Suppressor macrophage treated with lipopolysaccharide for 1 hour (primary cell): Measurements from ENCODE around the gene HOXC13.

Experiments used
- DNase-seq, 3 donors: peaks; one replicate each; pipeline ENCODE4 v3.0.0-alpha.2; 2020 to 2022

HOXC13 gene

DNA sequence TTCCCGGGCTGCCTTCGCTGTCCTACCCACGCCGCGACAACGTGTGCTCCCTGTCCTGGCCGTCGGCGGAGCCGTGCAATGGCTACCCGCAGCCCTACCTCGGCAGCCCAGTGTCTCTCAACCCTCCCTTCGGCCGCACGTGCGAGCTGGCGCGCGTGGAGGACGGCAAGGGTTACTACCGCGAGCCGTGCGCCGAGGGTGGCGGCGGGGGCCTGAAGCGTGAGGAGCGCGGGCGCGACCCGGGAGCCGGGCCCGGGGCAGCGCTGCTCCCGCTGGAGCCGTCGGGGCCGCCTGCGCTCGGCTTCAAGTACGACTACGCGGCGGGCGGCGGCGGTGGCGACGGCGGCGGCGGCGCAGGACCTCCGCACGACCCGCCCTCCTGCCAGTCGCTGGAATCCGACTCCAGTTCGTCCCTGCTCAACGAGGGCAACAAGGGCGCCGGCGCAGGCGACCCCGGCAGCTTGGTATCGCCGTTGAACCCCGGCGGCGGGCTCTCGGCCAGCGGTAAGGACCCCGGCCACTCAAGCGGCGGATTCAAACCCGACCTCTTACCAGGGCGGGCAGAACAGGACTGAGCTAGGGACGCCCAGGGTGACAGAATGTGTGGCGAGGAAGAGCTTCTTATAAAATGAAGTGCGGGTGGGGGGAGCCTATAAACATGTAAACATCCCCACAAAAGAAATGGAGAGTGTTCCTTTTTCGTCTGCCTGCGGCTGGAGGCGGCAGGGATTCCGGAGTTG lies 16.6 kb downstream of the HOXC13 start:
- DNase-seq: no peak

- no peak for DNase-seq
Measured at GRCh38 chr12:53955776-53956250, 17.2 kb downstream of the HOXC13 start.

DNA sequence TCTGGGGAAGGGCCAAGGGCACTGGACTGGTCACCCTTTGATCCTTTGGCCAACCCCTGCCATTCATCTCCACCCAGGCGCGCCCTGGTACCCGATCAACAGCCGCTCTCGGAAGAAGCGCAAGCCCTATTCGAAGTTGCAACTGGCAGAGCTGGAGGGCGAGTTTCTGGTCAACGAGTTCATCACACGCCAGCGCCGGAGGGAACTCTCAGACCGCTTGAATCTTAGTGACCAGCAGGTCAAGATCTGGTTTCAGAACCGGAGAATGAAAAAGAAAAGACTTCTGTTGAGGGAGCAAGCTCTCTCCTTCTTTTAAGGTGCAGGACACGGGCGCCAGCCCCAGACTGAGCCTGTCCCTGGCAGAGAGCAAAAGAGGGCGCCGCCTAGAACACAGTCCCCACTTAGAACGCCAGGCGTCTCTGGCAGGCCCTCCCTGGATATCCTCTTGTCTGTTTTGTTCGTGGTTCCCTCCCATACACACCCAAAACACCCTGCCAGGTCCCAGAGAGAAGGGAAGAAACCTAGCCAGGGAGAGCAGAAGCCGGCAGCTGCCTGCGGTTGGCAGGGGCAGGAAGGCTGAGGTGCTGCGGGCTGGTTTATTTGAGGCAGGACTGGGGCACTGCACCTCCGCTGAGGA lies 17.7 kb downstream of the HOXC13 start:
- DNase-seq: no peak

DNA sequence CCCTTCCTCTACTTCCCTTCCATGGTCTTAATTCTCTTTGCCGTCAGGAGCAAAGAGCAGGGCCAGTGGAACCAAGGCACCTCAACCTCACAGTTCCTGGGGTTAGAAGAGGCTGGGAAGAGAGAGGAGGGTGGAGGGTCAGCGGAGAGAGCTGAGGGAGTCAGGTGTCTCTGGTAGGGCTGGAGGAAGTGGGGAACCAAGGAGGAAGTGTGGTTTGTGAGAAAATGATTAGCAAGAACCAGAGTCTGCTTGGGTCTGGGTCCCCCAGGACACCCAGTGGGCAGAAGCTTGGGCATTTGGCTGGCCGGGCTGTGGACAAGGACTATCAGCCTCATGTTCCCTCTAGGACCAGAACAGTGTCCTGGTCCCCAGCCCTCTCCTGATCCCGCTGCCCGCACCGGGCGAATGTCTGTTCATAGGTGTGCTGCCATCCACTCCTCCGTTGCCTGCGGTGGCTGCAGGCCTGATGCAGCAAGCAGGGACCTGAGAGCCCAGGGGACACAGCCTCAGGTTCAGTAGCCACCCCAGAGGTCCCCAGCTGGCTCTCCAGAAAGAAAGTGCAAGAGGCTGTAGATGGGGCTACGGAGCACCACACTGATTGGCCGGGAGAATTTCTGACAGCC lies 18.4 kb downstream of the HOXC13 start:
- no peak for DNase-seq

DNA sequence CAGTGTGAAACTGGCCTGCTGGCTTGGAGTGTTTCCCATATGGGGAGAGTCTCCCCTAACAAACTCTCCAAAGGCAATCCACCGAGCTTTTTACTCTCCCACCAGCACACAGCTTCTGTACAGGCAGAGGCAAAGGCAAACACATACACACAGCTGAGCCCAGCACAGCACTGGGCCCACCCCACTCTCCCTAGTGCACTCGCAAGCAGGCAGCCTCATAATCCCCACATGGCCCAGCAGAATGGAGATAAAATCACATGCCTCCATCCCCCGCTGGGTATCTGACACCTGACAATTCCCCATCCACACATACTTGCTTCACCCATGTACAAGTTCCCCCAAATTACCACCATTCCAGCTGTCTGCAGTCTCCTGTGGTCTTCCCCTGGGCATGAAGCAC lies 19.5 kb downstream of the HOXC13 start:
- DNase-seq: no peak

DNA sequence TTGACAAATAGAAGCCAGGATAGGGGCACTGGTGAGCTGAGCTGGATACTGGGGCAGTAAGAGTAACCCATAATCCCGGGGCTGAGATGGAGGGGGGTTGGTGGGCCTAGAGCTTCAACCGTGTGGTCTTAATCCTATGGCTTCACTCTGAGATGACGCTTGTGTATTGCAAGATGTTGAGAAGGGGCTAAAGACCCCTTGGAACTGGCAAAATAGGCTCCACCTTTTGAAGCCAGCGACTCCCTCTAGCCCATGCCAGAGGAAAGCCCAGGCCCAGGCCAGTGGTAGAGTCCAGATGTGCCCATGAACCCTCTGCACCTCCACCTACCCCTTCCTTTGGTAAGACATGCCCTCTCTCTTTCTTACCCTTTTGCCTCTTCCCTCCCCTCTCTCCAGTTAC lies 20.7 kb downstream of the HOXC13 start:
- DNase-seq: no peak

DNA sequence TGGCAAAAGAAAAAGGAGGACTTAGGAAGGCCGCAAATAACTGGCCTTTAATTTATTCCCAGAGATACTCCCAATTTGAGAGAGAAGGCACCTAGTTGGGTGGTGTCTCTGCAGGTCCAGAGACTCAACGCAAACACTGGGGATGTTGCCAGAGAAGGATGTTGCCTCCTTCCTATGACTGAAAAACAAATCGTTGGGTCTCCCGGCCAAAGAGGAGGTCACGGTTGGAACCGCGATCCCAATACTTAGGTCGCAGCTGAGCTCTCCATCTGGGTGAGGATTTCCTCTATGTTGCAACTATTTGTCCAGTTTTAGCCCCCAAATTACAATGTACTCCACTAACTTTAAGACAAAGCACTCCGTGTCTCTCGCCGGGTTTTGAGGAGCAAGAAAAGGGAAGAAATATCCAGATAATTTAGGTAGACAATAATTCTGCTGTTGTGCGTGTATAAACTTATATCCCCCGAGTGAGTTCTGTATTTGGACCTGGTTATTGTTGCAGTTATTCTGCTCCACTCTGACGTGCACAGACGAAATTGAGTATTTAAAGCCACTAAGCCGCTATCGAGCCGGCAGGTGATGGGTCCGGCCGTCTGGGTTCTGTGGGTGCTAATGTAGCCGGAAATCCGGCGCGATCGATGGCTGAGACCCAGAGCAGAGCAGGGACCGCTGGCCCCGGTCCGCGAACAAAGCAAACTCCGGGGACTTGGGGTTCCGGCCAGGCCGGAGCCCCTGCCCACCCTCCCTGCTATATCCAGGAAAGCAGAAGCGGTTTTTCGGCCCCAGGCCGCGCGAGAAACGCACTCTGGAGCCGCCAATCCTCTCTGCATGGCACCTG lies 21.8 kb downstream of the HOXC13 start:
- no peak for DNase-seq

- DNase-seq: no peak
Measured at GRCh38 chr12:53961025-53961761, 22.6 kb downstream of the HOXC13 start.

DNA sequence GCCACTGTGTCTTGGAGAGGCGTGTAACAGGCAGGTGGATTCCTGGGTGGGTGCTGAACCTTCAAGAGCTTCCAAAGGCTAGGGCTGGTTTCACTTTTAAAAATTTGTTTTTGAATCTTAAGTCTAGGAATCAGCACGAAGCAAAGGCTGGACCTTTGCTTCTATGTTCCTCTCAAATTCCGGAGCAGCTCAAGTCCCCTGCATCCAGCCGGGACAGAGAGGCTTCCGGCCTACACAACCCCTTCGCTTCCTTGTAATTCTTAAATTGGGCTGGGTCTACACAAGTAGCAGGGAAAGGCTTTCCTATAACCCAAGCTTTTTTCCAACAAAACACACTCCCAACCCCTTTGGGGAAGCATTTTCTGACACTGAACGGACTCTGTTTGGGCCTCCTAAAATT lies 24.4 kb downstream of the HOXC13 start:
- DNase-seq: no peak

DNA sequence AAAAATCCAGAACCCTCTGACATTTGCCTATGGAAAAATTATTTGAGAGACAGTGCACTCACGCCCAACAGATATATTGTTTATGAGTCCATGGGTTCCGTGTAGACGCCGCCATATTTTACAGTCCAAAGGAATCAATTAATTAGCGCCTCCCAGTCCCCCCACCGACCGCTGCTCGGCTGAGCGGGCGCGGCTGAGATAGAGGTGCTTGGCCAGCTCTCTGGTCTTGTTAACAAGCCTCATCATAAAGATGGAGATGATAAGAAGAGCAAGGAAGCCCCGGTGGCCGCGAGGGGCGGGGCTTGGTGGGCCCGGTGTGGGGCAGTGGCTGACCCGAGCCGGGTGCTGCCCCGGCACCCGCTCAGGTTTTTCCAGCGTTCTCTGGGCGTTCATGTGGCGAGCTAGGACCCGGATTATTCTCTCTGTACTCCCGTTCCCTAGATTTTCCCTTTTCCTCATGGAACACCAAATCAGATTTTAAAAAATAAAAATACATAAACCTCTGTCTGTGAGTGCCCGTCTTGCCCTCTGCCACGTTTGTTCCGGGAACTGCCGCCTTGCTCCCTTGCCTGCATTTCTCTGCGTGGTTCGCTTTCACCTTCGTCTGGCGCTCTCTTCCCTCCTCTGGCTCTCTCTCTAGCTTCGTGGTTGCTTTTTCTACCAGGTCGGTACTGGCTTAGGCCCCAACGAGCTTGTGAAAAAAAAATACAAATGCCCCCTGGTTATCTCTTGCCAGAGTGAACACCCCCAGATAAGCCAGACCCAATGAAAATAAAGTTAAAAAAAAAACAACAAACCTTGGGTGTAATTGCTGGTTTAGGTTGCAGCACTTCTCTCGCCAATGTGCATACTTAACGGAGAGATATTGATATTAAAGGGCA lies 25.0 kb downstream of the HOXC13 start:
- DNase-seq: no peak

DNA sequence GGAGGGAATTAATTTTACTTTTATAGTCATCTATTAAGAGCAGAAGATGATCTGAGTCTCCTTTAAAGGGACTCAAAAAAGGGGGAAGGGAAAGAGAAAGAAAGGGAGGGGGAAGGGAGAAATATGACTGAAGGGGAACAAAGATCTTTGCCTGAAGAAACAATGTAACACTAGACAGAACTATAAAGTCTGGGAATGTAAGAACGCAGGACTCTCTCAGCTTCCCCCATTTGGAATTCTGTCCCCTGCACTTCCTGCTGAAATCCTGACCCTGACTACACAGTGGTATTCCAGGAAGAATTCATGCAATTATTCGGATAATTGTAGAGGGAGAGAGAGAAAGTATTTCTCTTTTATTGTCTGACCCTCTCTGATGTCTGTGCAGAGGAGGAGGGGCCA lies 25.7 kb downstream of the HOXC13 start:
- no peak for DNase-seq

- no peak for DNase-seq
Measured at GRCh38 chr12:53965281-53966084, 26.9 kb downstream of the HOXC13 start.

DNA sequence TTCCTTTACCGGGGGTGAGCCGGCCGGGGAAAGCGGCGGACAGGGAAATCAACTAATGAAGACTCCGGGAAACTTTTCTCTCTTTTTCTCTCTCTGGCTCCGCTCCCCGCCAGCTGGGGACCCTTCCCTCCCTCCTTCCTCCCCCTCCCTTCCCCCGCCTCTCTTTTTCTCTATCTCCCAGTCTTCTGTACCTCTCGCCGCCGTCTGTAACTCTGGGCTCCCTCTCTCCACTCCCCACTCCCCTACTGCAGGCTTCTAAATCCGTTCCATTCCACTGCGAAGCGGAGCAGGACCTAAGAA lies 27.4 kb downstream of the HOXC13 start:
- no peak for DNase-seq

GRCh38 chr12:53966385-53967133 lies 27.9 kb downstream of the HOXC13 start:
- DNase-seq: no peak

GRCh38 chr12:53967421-53967925 lies 28.8 kb downstream of the HOXC13 start:
- DNase-seq: no peak

DNA sequence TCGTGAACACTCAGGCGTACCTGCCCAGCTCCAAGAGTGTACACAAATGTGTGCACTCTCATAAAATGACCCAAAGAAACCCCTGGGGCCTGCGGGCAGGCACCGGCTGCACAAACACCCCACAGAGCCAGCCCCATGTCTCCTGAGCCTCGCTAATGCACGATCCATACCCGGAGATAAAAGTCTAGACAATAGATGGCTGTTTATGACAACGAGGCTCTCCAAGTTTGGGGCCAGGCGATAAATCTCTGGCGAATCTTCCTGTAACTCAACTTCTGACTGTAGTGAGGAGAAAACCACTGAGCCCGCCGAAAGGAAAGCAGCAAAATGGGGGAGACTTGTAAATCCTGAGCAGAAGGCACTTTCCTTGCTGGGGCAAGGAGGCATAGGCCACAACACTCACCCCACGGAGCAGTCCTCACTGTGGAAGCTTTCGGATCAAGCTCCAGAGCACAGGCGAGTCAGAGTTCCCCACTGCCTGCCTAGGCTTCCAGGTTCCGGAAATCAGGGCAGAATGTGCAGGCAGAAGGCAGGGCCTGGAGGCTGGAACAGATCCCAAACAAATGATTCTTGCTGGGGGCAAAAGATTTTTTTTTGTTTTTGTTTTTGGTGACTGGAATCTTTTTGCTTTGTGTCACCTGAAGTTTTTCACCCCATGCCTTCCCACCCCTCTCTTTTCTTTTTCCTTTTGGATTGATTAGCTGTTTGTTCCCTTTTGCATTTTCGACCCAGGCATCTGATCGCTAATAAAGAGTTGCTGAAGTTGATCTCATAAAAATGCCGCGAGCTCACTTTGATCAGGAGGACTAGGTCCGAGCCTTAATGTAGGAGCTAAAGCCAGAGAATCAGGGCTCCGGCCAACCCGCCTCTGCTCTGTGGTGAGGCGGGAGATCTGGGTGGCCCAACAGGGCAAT lies 29.8 kb downstream of the HOXC13 start:
- no peak for DNase-seq

DNA sequence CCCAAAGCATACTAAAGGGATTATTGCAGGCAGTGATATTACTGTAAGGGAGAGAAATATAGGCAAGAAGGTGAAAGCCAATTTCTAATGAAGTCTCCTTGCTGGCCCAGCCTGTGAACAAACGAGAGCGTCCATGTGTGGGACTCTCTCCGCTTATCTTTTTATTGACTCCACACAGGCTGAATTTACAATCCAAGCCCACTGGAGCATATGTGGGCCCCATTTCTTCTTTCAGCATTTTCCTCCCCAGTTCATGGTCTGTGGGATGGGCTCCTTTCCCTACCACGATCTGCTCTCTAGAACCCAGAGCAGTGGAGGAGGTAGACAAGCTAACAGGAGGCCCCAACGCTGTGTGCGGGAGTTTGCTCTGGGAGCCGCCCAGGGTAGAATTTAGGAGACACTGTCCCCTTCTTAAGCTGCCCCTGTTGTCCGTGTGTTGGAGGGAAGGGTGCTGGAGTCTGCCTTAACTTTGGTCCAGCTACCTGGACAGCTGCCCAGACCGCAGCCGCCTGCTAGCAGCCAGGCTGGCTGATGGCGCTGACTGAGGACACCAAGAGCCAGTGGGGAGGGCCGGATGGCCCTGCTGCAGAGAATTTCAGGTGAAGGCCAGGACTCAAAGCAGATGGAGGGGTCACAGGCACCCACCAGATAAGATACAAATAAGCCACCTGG lies 31.1 kb downstream of the HOXC13 start:
- DNase-seq: no peak

- no peak for DNase-seq
Measured at GRCh38 chr12:53970451-53970850, 31.8 kb downstream of the HOXC13 start.
